IPS-NIHi7 (cell line): ENCODE results near the gene RALGAPA1.
"Not testable (repeated sequence)": the region's sequence is repeated elsewhere in the genome, so short reads cannot be mapped to it uniquely, and the experiment has no call there.

Source experiments
- DNase-seq: peaks from one replicate; pipeline ENCODE4 v3.0.0; 2012; ENCODE audit warnings: mixed read lengths; ENCODE audit errors: extremely low spot score

RALGAPA1 gene

GRCh38 chr14:35766036-35766699 is 42.9 kb downstream of the RALGAPA1 start:
- DNase-seq = no peak

GRCh38 chr14:35761922-35762321 is 47.2 kb downstream of the RALGAPA1 start:
- no peak for DNase-seq

- DNase-seq = no peak
These were observed 49.0 kb downstream of the RALGAPA1 start for GRCh38 chr14:35760143-35760542.

- no peak for DNase-seq
These were observed 50.5 kb downstream of the RALGAPA1 start for GRCh38 chr14:35758523-35759129.

- no peak for DNase-seq
These were observed 54.4 kb downstream of the RALGAPA1 start for GRCh38 chr14:35754671-35755070.

- no peak for DNase-seq
These were observed 56.7 kb downstream of the RALGAPA1 start for GRCh38 chr14:35752380-35752779.

- DNase-seq = no peak
These were observed 58.7 kb downstream of the RALGAPA1 start for GRCh38 chr14:35750202-35750904.

GRCh38 chr14:35747379-35747778 is 61.7 kb downstream of the RALGAPA1 start:
- DNase-seq = no peak

- DNase-seq = no peak
These were observed 66.7 kb downstream of the RALGAPA1 start for GRCh38 chr14:35742442-35742841.

GRCh38 chr14:35742032-35742371 is 67.1 kb downstream of the RALGAPA1 start:
- no peak for DNase-seq

- DNase-seq = no peak
These were observed 67.6 kb downstream of the RALGAPA1 start for GRCh38 chr14:35741345-35742031.

- no peak for DNase-seq
These were observed 68.9 kb downstream of the RALGAPA1 start for GRCh38 chr14:35740215-35740614.

GRCh38 chr14:35735163-35735562 is 73.9 kb downstream of the RALGAPA1 start:
- DNase-seq = not testable (repeated sequence)

- not testable (repeated sequence) for DNase-seq
These were observed 75.6 kb downstream of the RALGAPA1 start for GRCh38 chr14:35733510-35733909.

- DNase-seq = no peak
These were observed 78.2 kb downstream of the RALGAPA1 start for GRCh38 chr14:35730871-35731270.

- no peak for DNase-seq
These were observed 81.3 kb downstream of the RALGAPA1 start for GRCh38 chr14:35727764-35728163.

- DNase-seq = no peak
These were observed 83.2 kb downstream of the RALGAPA1 start for GRCh38 chr14:35725930-35726329.

GRCh38 chr14:35715079-35715478 is 94.0 kb downstream of the RALGAPA1 start:
- DNase-seq = no peak

GRCh38 chr14:35712466-35712865 is 96.6 kb downstream of the RALGAPA1 start:
- no peak for DNase-seq

- DNase-seq = no peak
These were observed 101.0 kb downstream of the RALGAPA1 start for GRCh38 chr14:35708062-35708461.

- DNase-seq = no peak
These were observed 103.5 kb downstream of the RALGAPA1 start for GRCh38 chr14:35705636-35706035.

GRCh38 chr14:35704793-35705493 is 104.2 kb downstream of the RALGAPA1 start:
- DNase-seq = no peak
